Measurements from ENCODE around the gene SCAP.
A peak's percentile ranks its signal among the peaks of the same experiment; 100 is the strongest.
"Not testable (repeated sequence)": the region's sequence is repeated elsewhere in the genome, so short reads cannot be mapped to it uniquely, and the experiment has no call there.

The SCAP gene

GRCh38 chr3:47394881-47395280 is 80.9 kb downstream of the SCAP start:
- DNase-seq (ENCODE audit: low spot score) = no peak

GRCh38 chr3:47394140-47394870 is 81.4 kb downstream of the SCAP start:
- DNase-seq (ENCODE audit: low spot score) = peak; percentile 16

DNA sequence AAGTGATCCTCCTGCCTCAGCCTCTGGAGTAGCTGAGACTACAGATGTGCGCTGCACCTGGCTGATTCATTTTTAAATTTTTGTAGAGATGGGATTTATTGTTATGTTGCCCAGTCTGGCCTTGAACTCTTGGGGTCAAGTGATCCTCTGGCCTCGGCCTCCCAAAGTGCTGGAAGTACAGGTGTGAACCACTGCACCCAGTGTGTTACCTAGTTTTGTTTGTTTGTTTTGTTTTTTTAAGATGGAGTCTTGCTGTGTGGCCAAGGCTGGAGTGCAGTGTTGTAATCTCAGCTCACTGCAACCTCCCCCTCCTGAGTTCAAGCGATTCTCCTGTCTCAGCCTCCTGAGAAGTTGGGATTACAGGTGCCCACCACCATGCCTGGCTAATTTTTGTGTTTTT is 82.8 kb downstream of the SCAP start:
- no peak for DNase-seq (ENCODE audit: low spot score)

DNA sequence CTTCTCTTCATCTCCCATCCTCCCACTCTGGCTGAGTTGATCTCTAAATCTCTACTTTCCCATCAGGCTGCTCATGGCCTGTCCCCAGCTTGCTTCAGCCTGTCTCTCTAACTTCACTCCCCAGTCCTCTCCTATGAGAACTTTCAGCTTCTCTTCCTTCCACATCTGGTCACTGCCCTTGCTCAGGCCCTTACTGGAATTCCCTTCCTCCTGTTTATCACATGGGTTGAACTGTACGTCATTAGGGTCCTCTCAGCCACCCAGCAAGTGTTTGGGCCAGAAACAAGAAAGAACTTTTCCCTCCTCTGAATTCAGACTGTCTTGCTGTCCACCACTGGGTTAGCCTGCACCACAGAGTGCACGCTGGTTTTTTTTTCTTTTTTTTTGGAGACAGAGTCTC is 89.9 kb downstream of the SCAP start:
- no peak for DNase-seq (ENCODE audit: low spot score)

- DNase-seq (ENCODE audit: low spot score) = no peak
These were observed 90.7 kb downstream of the SCAP start for GRCh38 chr3:47385007-47385406.

DNA sequence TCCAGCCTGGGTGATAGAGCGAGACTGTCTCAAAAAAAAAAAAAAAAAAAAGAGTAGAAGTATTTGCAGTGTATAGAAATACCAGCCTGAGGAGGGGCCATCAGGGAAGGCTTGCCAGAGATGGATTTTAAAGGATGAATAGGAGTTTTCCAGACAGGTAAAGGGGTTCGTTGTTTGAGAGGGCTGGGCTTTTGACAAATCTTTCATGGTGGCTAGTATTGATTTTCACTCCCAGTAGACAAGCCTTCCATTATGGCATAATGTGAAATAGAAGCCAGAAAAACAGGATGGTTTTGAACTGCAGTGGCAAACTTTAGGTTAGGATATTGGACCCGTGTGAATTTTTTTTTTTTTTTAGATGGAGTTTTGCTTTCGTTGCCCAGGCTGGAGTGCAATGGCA is 91.3 kb downstream of the SCAP start:
- no peak for DNase-seq (ENCODE audit: low spot score)

GRCh38 chr3:47381317-47382157 is 94.2 kb downstream of the SCAP start:
- peak; percentile 82 for DNase-seq (ENCODE audit: low spot score)

DNA sequence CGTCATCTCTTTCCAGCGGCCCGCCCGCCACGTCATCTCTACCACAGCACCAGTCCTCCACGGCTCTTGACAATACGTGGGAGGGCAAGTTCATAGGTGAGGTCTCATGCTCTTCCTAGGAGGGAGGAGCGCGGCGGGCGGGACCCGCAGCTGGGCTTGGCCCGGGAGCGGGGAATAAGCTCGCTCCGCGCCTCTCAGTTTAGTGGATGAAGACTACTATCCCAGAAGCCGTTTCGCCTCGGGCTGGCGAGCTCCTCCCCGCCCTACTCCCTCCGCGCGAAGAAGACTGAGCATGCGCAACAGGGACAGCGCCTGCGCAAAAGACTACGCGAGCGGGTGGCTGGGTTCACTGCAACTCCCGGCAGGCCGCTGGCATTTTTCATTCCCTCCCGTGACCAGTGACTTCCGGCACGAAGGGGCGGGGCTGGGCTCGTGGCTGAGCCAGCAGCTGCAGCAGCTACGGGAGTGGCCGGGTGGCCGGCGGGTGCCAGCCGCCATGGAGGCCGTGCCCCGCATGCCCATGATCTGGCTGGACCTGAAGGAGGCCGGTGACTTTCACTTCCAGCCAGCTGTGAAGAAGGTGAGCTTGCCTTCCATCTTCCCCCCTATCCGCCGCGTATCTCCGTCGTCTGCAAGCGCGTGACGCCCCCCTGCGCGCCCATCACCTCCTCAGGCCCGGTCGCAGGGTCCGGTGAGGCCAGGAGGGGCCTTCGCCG is 95.0 kb downstream of the SCAP start, which contains the start of gene PTPN23:
Gene PTPN23 (plus strand): TSS at position 421 of the 716 bp plus-strand sequence. CDS start 76 bp downstream, at position 497.
- peak; percentile 98 for DNase-seq (ENCODE audit: low spot score)

DNA sequence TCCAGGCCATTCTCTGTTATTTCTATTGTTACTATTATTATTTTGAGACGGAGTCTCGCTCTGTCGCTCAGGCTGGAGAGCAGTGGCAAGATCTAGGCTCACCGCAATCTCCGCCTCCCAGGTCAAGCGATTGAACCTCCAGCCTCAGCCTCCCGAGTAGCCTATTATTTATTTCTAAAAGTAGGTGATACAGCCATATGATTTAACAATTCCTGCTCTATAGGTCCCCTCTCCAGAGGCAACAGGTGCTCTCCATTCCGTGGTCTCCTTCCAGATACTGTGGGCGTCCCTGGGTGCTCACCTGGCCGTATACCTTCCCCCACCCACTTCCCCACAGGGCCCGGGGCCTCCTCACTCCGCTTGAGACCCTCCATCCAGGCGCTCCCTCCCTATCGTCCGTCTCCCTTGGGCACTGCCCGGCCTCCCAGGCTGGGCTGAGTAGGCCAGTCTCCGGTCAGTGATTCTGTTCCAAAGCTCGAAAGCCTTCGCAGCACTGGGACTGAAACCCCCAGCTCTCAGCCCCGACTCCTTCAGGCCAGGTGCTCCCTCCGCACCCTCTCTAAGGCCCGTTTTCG is 95.6 kb downstream of the SCAP start:
- DNase-seq (ENCODE audit: low spot score) = no peak

GRCh38 chr3:47379411-47379899 is 96.3 kb downstream of the SCAP start:
- no peak for DNase-seq (ENCODE audit: low spot score)

GRCh38 chr3:47378869-47379268 is 96.9 kb downstream of the SCAP start:
- no peak for DNase-seq (ENCODE audit: low spot score)

DNA sequence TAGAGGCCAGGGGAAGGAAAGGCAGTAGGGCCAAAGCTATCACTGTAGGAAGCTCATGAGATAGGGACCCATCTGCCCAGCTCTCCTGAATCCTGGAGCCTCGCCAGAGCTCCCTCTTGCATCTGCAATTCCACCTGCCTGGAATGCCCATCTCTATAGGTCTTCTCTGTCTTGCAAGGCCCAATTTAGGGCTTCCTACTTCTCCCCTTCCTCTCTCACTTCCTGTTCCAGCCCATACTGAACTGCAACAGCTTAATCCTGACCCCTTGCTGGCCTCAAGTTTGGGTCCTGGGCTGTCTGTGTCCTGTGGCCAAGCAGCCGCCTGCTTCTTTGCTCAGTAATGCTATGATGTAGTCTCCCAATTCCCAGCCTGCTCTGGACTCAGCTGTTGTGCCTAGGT is 98.6 kb downstream of the SCAP start:
- no peak for DNase-seq (ENCODE audit: low spot score)

DNA sequence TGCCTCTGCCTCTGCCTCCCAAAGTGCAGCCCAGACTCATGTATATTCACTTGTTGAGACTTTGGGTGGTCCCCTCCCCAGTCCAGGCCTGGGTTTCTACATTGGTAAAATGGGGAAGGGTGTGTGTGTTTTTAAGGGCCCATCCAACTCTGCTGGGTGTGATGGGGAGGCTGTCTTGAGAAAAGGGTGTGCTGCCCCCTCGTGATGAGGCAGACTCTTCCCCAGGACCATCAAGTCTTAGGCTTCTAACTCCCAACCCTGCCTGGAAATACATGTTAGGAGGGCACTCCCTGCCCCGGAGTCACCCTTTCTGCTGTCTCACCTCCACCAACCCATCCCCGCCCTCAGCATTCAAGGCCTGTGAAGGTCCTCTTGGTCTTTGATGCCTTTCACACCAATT is 99.3 kb downstream of the SCAP start:
- no peak for DNase-seq (ENCODE audit: low spot score)

- DNase-seq (ENCODE audit: low spot score) = no peak
These were observed 101.2 kb downstream of the SCAP start for GRCh38 chr3:47374587-47374986.

GRCh38 chr3:47370887-47371697 is 104.6 kb downstream of the SCAP start:
- DNase-seq (ENCODE audit: low spot score) = peak; percentile 18

DNA sequence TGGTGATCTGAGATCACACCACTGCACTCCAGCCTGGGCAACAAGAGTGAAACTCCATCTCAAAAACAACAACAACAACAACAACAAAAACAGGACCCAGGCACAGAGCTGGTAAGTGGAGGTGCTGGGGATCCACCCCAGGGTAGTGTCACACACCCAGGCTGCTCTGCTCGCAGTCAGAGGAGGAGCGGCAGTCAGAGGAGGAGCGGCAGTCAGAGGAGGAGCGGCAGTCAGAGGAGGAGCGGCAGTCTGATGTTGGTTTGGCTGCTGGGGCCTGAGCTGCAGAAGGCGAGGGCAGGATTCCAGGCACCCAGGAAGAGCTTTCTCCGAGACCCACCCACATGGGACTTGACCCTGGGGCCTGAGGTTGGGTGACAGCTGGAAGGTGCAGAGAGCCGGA is 105.7 kb downstream of the SCAP start:
- DNase-seq (ENCODE audit: low spot score) = not testable (repeated sequence)

GRCh38 chr3:47367631-47368030 is 108.1 kb downstream of the SCAP start:
- DNase-seq (ENCODE audit: low spot score) = no peak

DNA sequence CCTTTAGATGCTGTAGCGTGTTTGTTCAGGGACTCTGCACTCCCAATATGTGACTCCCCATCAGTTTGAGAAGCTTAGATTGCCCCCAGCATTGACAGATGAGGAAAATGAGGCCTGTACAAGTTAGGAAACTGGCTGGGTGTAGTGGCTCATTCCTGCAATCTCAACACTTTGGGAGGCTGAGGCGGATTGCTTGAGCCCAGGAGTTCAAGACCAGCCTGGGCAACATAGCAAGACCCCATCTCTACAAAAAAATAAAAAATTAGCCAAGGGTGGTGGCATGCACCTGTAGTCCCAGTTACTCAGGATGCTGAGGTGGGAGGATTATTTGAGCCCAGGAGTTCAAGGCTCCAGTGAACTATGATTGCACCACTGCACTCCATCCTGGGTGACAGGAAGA is 108.9 kb downstream of the SCAP start:
- DNase-seq (ENCODE audit: low spot score) = no peak

DNA sequence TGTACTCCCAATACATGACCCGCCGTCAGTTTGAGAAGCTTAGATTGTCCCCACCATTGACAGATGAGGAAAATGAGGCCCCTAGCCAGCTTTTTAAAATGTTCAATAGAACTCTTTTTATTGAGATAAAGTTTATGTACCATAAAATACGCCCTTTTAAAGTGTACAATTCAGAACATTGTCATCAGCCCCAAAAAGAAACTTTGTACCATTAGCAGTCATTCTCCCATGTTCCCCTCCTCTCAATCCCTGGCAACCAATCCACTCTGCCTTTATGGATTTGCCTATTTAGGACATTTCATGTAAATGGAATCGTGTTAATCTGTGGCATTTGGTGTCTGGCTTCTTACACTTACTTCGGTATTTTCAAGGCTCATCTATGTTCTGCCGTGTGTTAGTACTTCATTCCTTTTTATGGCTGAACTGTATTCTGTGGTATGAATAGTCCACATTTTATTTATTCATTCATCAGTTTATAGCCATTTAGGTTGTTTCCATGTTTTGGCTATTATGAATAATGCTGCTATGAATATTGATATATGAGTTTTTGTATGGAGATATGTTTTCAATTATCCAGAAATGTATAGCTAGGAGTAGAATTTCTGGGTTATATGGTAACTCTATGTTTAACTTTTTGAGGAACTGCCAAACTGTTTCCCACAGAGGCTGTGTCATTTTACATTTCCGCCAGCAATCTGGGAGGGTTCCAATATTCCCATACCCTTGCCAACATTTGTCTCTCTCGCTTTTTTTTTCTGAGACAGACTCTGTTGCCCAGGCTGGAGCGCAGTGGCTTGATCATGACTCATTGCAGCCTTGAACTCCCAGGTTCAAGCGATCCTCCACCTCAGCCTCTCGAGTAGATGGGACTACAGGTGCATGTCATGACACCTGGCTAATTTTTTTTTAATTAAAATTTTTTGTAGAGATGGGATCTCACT is 110.3 kb downstream of the SCAP start:
- no peak for DNase-seq (ENCODE audit: low spot score)

Measured in kidney capillary endothelial cell (primary cell).